WERI-Rb-1 (cell line): ENCODE results near the gene MYO5C.
"Not testable (repeated sequence)": the region's sequence is repeated elsewhere in the genome, so short reads cannot be mapped to it uniquely, and the experiment has no call there.

Source experiments
- DNase-seq: peaks from one replicate; pipeline ENCODE4 v3.0.0-alpha.2; 2020
- H3K27ac ChIP-seq: fragments of 250-450 bp; sonication (Bioruptor Pico); 2 replicates; pipeline ENCODE4 v1.5.1; 2020; ENCODE audit warnings: mild to moderate bottlenecking, moderate library complexity
- H3K27me3 ChIP-seq: fragments of 250-450 bp; sonication (Bioruptor Pico); 2 replicates; pipeline ENCODE4 v1.5.1; 2021; ENCODE audit warnings: mild to moderate bottlenecking, low read depth, moderate library complexity; ENCODE audit not compliant: insufficient read depth, severe bottlenecking
- H3K36me3 ChIP-seq: fragments of 250-450 bp; sonication (Bioruptor Pico); 2 replicates; pipeline ENCODE4 v1.5.1; 2020; ENCODE audit warnings: mild to moderate bottlenecking, moderate library complexity
- H3K4me3 ChIP-seq: 2 replicates; pipeline ENCODE4 v1.5.1; 2011; ENCODE audit warnings: low read depth, mild to moderate bottlenecking, control low read depth, low read length
- H3K9me3 ChIP-seq: fragments of 250-450 bp; sonication (Bioruptor Pico); 2 replicates; pipeline ENCODE4 v1.5.1; 2021; ENCODE audit warnings: mild to moderate bottlenecking, moderate library complexity; ENCODE audit not compliant: severe bottlenecking
- TF ChIP-seq, protein P1 (sequence below): IDR thresholded peaks from 2 replicates; pipeline ENCODE4 v1.5.1; 2011; ENCODE audit warnings: low read depth, mild to moderate bottlenecking, control low read depth, inconsistent platforms, low read length

Gene MYO5C

DNA sequence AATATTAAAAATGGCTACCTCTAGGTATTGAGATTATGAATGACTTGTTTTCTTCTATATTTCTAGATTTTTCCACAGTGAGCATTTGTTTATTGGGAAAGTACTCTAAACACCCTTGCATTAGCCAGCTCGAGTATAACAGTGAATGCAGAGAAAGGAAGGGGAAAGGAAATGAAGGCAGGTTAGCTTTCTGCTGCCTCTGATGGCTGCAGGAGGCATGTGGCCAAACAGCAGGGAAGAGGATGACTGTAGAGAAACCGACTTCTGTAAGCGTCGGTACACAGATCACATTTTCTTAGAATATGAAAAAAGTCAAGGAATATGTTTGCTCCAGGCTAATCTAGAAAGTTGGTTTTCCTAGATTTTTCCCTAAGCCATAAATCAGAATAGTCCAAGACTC, 124.2 kb downstream of the MYO5C start:
- Histone ChIP-seq H3K36me3 (no peaks in the 10 kb centered on the region), H3K27me3 (no peaks in the 10 kb centered on the region), H3K4me3 (no peak overlapping the region), H3K27ac (no peak overlapping the region), H3K9me3 (no peaks in the 10 kb centered on the region)
- TF ChIP-seq, protein P1, sequence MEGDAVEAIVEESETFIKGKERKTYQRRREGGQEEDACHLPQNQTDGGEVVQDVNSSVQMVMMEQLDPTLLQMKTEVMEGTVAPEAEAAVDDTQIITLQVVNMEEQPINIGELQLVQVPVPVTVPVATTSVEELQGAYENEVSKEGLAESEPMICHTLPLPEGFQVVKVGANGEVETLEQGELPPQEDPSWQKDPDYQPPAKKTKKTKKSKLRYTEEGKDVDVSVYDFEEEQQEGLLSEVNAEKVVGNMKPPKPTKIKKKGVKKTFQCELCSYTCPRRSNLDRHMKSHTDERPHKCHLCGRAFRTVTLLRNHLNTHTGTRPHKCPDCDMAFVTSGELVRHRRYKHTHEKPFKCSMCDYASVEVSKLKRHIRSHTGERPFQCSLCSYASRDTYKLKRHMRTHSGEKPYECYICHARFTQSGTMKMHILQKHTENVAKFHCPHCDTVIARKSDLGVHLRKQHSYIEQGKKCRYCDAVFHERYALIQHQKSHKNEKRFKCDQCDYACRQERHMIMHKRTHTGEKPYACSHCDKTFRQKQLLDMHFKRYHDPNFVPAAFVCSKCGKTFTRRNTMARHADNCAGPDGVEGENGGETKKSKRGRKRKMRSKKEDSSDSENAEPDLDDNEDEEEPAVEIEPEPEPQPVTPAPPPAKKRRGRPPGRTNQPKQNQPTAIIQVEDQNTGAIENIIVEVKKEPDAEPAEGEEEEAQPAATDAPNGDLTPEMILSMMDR, result no peak
- no peak for DNase-seq

DNA sequence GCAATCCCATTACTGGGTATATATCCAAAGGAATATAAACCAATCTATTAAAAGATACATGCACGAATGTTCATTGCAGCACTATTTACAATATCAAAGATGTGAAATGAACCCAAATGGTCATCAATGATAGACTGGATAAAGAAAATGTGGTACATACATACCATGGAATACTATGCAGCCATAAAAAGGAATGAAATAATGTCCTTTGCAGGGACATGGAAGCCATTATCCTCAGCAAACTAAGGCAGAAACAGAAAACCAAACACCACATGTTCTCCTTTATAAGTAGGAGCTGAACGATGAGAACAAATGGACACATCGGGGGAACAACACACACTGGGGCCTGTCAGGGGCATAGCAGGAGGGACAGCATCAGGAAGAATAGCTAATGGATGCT, 125.4 kb downstream of the MYO5C start:
- H3K4me3 ChIP-seq, H3K27ac ChIP-seq, H3K9me3 ChIP-seq, DNase-seq, H3K27me3 ChIP-seq, H3K36me3 ChIP-seq: not testable (repeated sequence)

GRCh38 chr15:52165494-52166131, 130.0 kb downstream of the MYO5C start:
- H3K27me3 ChIP-seq, H3K27ac ChIP-seq, H3K9me3 ChIP-seq, H3K4me3 ChIP-seq, H3K36me3 ChIP-seq, DNase-seq: not testable (repeated sequence)

- TF ChIP-seq, protein P1, result no peak
- no peak overlapping the region for H3K4me3 ChIP-seq
- no peaks in the 10 kb centered on the region for H3K9me3 ChIP-seq
- H3K27me3 ChIP-seq, result no peaks in the 10 kb centered on the region
- H3K27ac ChIP-seq, result no peak overlapping the region
- no peak for DNase-seq
- peaks cover 11% of the 10 kb centered on the region for H3K36me3 ChIP-seq
These were observed 130.9 kb downstream of the MYO5C start for GRCh38 chr15:52164631-52165265.

DNA sequence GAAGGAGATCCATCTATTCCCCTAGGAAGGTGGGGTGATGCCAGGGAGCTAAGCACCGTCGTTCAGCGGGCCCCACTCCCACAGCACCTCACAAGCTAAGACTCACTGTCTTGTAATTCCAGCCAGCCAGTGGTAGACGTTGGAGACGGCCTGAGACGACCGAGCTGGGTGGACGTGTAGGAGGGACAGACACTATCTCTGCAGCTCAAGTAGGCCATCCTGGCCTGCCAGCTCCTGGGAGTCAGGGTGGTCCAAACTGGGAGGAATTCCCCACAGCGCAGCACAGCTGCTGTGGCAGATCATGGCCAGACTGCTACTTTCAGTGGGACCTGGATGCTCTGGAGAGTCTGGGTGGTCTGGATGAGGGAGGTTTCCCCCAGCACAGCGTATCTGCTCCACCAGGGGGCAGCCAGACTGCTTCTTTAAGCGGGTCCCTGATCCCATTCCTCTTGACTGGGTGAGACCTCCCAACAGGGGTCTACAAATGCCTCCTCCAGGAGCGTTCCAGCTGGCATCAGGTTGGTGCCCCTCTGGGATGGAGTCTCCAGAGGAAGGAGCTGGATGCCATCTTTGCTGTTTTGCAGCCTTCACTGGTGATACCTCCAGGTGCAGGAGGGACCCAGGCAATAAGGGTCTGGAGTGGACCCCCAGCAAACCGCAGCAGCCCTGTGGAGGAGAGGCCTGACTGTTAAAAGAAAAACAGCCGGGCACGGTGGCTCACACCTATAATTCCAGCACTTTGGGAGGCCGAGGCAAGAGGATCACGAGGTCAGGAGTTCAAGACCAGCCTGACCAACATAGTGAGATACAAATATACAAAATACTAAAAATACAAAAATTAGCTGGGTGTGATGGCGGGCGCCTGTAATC, 132.0 kb downstream of the MYO5C start:
- H3K4me3 ChIP-seq, result no peak overlapping the region
- no peaks in the 10 kb centered on the region for H3K9me3 ChIP-seq
- TF ChIP-seq, protein P1, result peak; percentile 75
- no peak overlapping the region for H3K27ac ChIP-seq
- peaks cover 11% of the 10 kb centered on the region for H3K36me3 ChIP-seq
- H3K27me3 ChIP-seq, result no peaks in the 10 kb centered on the region
- peak; percentile 46 for DNase-seq

DNA sequence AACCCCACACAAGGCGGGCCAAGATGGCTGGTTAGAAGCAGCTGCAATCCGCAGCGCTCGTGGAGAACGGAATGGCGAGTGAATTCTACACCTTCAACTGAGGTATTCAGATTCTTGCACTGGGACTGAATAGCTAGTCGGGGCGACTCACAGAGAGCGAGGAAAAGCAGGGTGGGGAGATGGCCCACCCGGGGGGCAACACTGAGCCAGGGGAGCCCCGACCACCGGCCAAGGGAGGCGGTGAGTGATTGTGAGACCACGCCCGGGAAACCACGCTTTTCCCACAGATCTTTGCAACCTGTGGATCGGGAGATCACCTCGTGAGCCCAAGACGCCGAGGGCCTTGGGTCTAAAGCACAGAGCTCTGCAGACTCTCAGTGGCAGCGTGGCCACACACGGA, 132.7 kb downstream of the MYO5C start:
- Histone ChIP-seq H3K9me3 (no peaks in the 10 kb centered on the region), H3K36me3 (peaks cover 11% of the 10 kb centered on the region), H3K4me3 (no peak overlapping the region), H3K27me3 (no peaks in the 10 kb centered on the region), H3K27ac (no peak overlapping the region)
- no peak for DNase-seq
- TF ChIP-seq, protein P1, result no peak
